ENCODE measurements around the gene BLID. TPM values are rescaled to one million over a fixed set of nuclear protein-coding genes. Genes with fewer than 3 reads are reported as not detected.

The BLID gene
- total and polyA plus RNA-seq, 2 of the 8 experiments (the other 6 are each of a cell fraction or from before 2014, with no cell fraction given): not detected

DNA sequence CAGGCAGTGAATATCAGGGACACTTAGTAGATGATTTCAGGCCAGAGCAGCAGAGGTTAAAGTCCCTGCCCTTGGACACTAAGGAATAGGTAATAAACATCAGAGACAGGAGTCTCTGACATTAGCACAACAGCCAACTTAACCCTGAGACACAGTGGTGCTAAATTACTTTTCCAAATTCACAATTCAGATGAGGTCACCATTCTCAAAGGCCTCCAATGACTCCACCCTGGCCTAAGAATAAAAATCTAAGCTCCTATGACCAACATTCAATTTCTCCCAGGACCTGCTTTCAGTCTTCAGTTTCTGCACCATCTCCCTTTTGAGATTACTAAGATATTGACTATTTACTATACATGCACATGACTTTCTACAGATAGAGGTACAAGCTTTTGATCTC, 42.0 kb downstream of the BLID start:
- no peak overlapping the region for H3K23ac ChIP-seq (ENCODE audit: insufficient read length)
- H2BK15ac ChIP-seq (ENCODE audit: low read length): no peak overlapping the region
- no peaks in the 10 kb centered on the region for H3K79me1 ChIP-seq (ENCODE audit: low read depth, low read length)
- H2AFZ ChIP-seq (ENCODE audit: low read length): no peak overlapping the region
- H2BK12ac ChIP-seq (ENCODE audit: low read depth, low read length): no peak overlapping the region
- no peaks in the 10 kb centered on the region for H3K36me3 ChIP-seq (ENCODE audit: control insufficient read depth in 2 of 4, insufficient read depth in 4 of 4, low read length in 3 of 4)
- H3K56ac ChIP-seq (replicated peaks; ENCODE audit: insufficient read length, low read depth, low read length): no peak overlapping the region
- no peaks in the 10 kb centered on the region for H3K79me2 ChIP-seq (ENCODE audit: control insufficient read depth in 1 of 2, insufficient read depth in 2 of 2, low read length in 2 of 2)
- no peak overlapping the region for H3K9ac ChIP-seq (replicated peaks in 1 of 4; ENCODE audit: extremely low read depth in 1 of 4, low read depth in 3 of 4, low read length in 3 of 4)
- no peak overlapping the region for H4K91ac ChIP-seq (replicated peaks; ENCODE audit: insufficient read length, low read length)
- H2BK5ac ChIP-seq (ENCODE audit: low read depth, low read length): no peak overlapping the region
- no peak overlapping the region for H3K4me3 ChIP-seq (ENCODE audit: extremely low read depth in 1 of 4, insufficient read depth in 2 of 4, low read depth in 3 of 4, low read length in 4 of 4)
- FAIRE-seq (no peak), DNase-seq (ENCODE audit: low read depth in 1 of 2, low spot score in 2 of 2) (no peak)
- H4K20me1 ChIP-seq (replicated peaks in 1 of 2; ENCODE audit: control insufficient read depth in 1 of 2, insufficient read depth in 2 of 2, low read length in 2 of 2): no peaks in the 10 kb centered on the region
- no peak overlapping the region for H2BK20ac ChIP-seq (ENCODE audit: low read length)
- no peaks in the 10 kb centered on the region for H3K9me3 ChIP-seq (ENCODE audit: insufficient read depth in 2 of 2, low read depth in 1 of 2, low read length in 1 of 2)
- H4K8ac ChIP-seq (ENCODE audit: extremely low read depth, insufficient read depth, low read length): no peak overlapping the region
- TF ChIP-seq CBX5 (IDR thresholded peaks at IDR 0.05; ENCODE audit: low read depth, low read length) (no peak), POLR2AphosphoS5 (IDR thresholded peaks at IDR 0.05; ENCODE audit: low read depth, low read length) (no peak), TBP (IDR thresholded peaks at IDR 0.05; ENCODE audit: low read depth, low read length) (no peak), POLR2A (IDR thresholded peaks at IDR 0.05; ENCODE audit: control extremely low read depth in 1 of 2, low read depth in 2 of 2, low read length in 2 of 2) (no peak), BACH1 (IDR thresholded peaks at IDR 0.05; ENCODE audit: low read length) (no peak), SUZ12 (IDR thresholded peaks at IDR 0.05; ENCODE audit: low read length) (no peak)
- TF ChIP-seq, protein P1, sequence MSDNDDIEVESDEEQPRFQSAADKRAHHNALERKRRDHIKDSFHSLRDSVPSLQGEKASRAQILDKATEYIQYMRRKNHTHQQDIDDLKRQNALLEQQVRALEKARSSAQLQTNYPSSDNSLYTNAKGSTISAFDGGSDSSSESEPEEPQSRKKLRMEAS (IDR thresholded peaks at IDR 0.05): no peak
- H3K4ac ChIP-seq (replicated peaks; ENCODE audit: insufficient read length, low read depth, low read length): no peak overlapping the region
- no peak overlapping the region for H2AK5ac ChIP-seq (ENCODE audit: low read depth, low read length)
- H3K18ac ChIP-seq (ENCODE audit: extremely low read depth, low read length): no peak overlapping the region
- H2BK120ac ChIP-seq (replicated peaks; ENCODE audit: low read depth, low read length): no peak overlapping the region
- H3K27ac ChIP-seq (ENCODE audit: low read depth, low read length): no peak overlapping the region
- H3K14ac ChIP-seq (ENCODE audit: insufficient read length): no peak overlapping the region
- peaks cover 0 to 1% (median 0%) of the 10 kb centered on the region in 4 experiments; a peak in 1 of 7 replicates for H3K27me3 ChIP-seq (replicated peaks in 1 of 4; ENCODE audit: control insufficient read depth in 3 of 4, extremely low read depth in 1 of 4, insufficient read depth in 3 of 4, low read length in 3 of 4)
- H3K23me2 ChIP-seq (ENCODE audit: low read depth, low read length): no peaks in the 10 kb centered on the region
- 0 out of 7 replicates have a peak, but pooled peaks cover 0 to 2% (median 0%) of the 10 kb centered on the region in 4 experiments for H3K4me1 ChIP-seq (replicated peaks in 1 of 4; ENCODE audit: control insufficient read depth in 3 of 4, insufficient read depth in 4 of 4, low read length in 3 of 4)
- no peak overlapping the region for H4K5ac ChIP-seq (ENCODE audit: insufficient read length, low read depth, low read length)
- CTCF ChIA-PET (ENCODE audit: partially characterized antibody): interaction anchor here (4.3 kb wide), 1 partner anchor 419 kb away, joined by 15 read pairs; no protein-coding TSS in a partner anchor
- no peak overlapping the region for H3K4me2 ChIP-seq (ENCODE audit: insufficient read depth in 1 of 2, low read depth in 2 of 2, low read length in 2 of 2)
- POLR2A ChIA-PET (ENCODE audit: partially characterized antibody): no interaction called here
